GM12892 (cell line): ENCODE results near the gene EGLN1.
"Not testable (repeated sequence)": the region's sequence is repeated elsewhere in the genome, so short reads cannot be mapped to it uniquely, and the experiment has no call there.

ENCODE experiments used
- DNase-seq: peaks from one replicate; pipeline ENCODE4 v3.0.0; 2011; ENCODE audit not compliant: insufficient read length
- FAIRE-seq: peaks from 2 replicates; lab custom pipeline; 2011; peaks lifted over from hg19 to GRCh38; lab: Jason Lieb, UNC
- POLR2A ChIP-seq: IDR thresholded peaks from 2 replicates; pipeline ENCODE4 v1.6.1; 2011; ENCODE audit warnings: low read depth, low read length, control low read depth
- POLR2AphosphoS5 ChIP-seq: IDR thresholded peaks from 2 replicates; pipeline ENCODE4 v1.6.1; 2011; ENCODE audit warnings: low read depth, low read length, control low read depth
- TAF1 ChIP-seq: IDR thresholded peaks from 2 replicates; pipeline ENCODE4 v1.6.1; 2011; ENCODE audit warnings: low read depth, mild to moderate bottlenecking, control low read depth, low read length, borderline replicate concordance

The EGLN1 gene

DNA sequence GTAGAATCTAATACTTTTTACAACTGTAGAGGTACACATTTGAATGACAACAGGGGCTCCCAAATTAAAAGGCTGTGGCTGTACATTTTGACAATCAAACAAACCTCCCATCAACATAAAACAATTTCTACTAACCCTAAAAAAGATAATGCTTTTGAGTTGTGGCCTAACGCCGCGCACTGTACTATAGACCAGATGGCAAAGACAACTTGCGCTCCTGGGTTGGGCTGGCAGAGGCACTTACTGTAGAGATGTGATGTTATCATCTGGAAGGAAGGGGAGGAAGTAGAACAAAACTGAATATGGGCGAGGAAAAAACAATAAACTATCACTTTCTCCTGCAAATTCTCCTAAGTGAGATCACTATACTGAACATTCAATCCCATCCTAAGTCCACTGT lies 57.9 kb downstream of the EGLN1 start:
- TF ChIP-seq POLR2A, result no peak
- TF ChIP-seq POLR2AphosphoS5, result no peak
- TF ChIP-seq TAF1, result no peak
- no peak for FAIRE-seq
- DNase-seq, result no peak

DNA sequence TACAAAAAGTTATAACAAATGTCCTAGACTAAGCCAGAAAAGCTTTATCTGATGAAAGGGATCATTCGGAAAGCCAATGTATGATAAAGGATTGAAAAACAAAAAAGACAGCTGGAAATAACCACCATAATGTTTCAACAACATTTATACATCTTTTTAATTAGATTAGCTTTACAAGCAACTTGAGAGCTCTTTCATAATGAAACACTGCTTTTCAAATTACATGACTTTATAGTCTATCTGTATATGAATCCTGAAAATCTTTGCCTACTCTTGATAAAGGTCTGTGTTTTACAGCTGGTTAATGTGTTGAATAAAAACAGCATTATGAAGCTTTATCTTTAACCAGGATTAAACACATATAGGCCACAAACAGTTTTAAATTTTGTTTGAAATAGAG lies 58.5 kb downstream of the EGLN1 start:
- no peak for FAIRE-seq
- DNase-seq, result no peak
- TF ChIP-seq POLR2A (no peak), POLR2AphosphoS5 (no peak), TAF1 (no peak)

DNA sequence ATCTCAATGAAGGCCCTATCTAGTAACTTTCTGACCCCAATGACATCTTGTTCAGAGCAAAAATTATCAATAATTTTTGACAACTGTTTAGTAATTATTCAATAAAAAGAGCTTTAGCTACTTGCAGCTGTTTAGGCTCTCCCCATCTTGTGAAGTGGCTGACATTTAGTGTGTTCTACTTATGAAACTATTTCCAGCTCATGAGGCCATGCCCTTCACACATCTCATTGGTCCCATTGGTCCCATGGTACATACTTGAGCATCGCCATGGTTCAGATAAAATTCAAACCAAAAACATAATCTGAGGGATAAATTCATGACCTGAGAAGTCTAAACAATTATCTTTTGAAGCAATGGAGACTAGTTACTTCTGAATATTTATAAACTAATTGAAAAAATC lies 59.8 kb downstream of the EGLN1 start:
- DNase-seq, result no peak
- no peak for TF ChIP-seq POLR2A
- TF ChIP-seq POLR2AphosphoS5, result no peak
- no peak for TF ChIP-seq TAF1
- FAIRE-seq, result no peak

DNA sequence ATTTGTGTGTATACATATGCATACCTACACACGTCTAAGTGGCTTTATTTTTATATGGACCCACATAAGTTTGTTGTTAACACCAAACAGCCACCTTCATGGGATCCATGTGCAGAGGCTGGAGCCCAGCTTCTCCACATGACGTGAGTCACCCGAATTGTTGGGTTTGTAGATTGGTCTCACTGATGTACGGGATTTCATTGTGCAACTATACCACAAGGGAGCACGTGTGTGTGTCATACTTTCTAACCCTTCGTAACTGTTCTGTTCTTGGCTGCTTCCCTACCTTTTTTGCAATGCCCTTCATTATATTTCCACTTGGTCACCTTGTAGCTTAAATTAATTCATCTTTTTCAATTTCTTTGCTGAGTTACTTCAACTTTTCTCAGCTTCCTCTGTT lies 63.0 kb downstream of the EGLN1 start:
- no peak for FAIRE-seq
- no peak for DNase-seq
- TF ChIP-seq POLR2AphosphoS5, result peak; percentile 37; the same call in 1 of the 2 replicates
- no peak for TF ChIP-seq TAF1

DNA sequence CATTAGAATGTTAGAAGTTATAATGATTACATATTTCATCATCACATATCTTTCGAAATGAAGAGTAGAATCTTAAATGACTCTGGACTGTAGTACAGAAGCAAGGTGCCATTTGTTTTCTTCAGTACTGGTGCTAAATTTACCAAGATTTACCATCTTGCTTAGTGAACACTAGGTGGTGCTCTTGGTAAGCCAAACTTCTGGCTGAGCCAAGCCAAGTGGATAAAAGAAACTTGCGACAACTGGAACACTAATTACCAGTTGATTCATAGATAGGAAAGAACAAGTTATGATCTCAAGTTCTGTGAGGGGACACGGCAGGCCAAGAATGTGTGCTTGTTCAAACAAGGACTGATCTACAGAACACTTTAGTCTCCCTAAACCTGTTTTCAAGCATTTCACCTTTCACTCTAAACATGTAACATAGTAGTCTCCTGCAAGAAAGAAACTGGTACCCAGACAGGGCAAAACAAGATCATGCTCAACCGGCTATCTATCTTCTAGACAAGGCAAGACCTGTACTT lies 64.2 kb downstream of the EGLN1 start:
- FAIRE-seq (peak; percentile 91), DNase-seq (peak; percentile 20)
- no peak for TF ChIP-seq POLR2AphosphoS5
- no peak for TF ChIP-seq POLR2A
- TF ChIP-seq TAF1, result no peak

DNA sequence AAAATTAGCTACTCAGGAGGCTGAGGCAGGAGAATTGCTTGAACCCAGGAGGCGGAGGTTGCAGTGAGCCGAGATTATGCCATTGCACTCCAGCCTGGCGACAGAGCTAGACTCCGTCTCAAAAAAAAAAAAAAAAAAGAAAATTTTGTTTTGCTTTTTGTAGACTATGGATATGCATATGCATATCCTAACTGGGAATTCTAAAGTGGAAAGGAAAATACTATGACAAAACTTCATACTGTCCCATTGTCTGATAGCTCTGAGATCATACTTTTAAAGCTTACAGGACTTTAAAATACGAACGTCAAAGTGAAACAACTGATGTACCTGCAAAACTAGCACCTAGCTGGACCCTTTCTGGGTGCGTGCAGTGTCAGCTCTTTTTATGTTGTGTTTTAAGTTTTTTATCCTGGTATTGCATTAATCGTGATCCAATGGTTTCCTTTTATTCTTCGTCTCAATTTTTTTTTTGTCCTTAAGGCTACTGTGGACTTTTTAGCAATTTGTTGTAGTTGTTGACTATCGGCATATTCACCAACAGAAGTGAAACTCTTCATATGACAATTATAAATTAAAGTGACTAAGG lies 64.8 kb downstream of the EGLN1 start:
- FAIRE-seq, result no peak
- no peak for TF ChIP-seq POLR2AphosphoS5
- no peak for TF ChIP-seq POLR2A
- TF ChIP-seq TAF1, result no peak
- no peak for DNase-seq

DNA sequence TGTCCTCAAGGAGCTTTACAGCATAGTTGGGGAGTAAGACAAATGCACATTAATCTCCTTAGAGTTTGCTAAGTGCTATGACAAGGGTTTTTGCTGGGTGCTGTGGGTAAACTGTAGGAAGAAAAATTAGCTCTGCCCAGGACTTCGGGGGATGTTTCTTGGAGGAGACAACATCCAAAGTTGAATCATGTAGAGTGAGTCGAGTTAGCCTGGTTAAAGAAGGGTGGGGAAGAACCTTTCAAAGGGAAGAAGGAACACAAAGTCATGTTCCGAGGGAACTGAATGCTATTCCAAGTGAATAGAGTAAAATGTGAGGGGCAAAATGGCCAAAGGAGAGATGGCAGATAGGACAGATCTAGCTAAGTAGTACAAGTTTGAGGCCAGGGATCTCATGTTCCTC lies 66.9 kb downstream of the EGLN1 start:
- TF ChIP-seq POLR2A, result no peak
- TF ChIP-seq TAF1, result no peak
- TF ChIP-seq POLR2AphosphoS5, result no peak
- DNase-seq, result no peak
- FAIRE-seq, result no peak

DNA sequence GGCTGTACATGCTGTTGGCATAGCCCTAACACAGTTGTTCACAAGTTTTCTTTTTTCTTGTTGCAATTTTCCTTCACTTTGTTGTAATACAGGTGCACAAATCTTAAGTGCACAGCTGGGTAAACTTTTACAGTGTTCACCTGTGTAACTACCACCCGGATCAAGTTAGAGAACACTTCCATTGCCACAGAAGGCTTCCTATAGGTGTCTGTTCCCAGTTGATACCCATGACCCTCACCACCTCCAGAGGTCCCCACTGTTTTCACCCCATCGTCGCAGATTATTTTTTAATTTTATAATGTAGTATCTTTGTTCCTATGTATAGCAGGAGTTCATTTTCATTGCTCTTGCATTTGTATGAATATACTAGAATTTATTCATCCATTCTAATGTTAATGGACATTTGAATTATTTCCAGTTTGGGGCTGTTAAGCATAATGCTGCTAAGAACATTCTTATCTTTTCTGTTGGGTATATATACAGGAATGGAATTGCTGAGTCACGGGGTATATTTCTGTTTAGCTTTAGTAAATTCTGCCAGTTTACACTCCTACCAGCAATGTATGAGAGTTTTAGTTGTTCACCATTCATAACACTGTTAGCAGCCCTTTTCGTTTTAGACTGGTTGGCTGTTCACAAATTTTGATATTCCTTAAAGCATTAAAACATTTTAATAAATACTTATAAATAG lies 67.6 kb downstream of the EGLN1 start:
- TF ChIP-seq POLR2A (no peak), POLR2AphosphoS5 (no peak), TAF1 (no peak)
- DNase-seq (no peak), FAIRE-seq (no peak)

DNA sequence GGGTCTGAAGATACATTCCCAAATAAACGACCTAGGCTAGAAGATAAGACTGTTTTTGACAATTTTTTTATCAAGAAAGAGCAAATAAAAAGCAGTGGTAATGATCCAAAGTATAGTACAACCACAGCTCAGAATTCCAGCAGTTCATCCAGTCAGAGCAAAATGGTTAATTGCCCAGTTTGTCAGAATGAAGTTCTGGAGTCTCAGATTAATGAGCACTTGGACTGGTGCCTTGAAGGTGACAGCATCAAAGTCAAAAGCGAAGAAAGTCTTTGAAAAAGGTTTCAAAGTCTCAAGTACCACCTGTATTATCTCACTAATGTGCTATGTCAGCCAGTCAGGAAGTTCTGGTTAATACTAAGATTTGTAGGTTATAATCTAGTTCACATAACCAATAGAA lies 69.0 kb downstream of the EGLN1 start:
- TF ChIP-seq TAF1, result no peak
- no peak for TF ChIP-seq POLR2A
- TF ChIP-seq POLR2AphosphoS5, result no peak
- FAIRE-seq, result no peak
- DNase-seq, result no peak

DNA sequence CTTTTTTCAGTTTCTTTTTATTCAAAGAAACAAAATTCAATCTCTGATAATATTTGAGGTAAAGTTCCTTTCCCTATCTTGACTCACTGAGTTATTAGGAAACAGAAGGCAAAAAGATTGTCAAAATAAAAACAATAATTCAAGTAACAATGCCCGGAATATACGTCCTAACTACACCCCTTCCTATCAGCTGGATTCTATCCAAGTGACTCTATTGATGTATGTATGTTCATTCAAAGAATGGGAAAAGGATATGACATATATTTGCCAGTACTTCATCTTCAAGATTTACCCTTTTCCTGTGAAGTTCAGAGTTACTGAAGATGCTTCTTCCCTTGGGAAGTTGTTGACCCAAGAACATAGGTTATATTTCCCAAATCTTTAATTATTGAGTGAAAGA lies 70.3 kb downstream of the EGLN1 start:
- DNase-seq (no peak), FAIRE-seq (no peak)
- TF ChIP-seq POLR2AphosphoS5 (no peak), TAF1 (no peak), POLR2A (no peak)

DNA sequence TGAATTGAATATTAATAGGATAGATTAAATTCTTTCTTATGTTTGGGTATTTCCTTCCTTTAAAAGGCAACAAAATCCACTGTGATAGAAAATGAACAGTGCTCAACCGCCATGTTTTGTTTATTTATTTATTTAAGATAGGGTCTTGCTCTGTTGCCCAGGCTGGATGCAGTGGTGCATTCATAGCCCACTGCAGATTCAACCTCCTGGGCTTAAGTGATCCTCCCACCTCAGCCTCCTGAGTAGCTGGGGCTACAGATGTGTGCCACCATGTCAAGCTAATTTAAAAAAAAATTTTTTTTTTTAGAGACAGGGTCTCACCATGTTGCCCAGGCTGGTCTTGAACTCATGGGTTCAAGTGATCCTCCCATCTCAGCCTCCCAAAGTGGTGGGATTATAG lies 73.2 kb downstream of the EGLN1 start:
- not testable (repeated sequence) for DNase-seq, FAIRE-seq

DNA sequence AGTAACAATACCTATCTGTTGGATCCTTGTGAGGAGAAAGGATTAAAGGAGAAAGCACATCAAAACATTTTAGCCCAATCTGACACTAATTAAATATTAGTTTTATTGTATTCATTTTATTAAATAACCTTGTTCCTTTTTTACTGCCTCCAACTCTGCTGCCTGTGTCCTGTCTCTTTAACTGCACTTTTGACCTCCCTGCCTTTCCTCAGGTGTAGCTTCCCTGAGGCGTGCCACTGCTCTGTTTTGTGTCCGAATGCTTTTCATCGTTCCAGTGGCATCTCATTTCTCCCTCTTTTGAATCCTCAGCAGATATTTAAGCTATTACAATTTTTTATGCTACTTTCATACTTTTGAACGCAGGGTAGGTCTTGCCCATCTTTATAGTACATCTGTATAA lies 73.6 kb downstream of the EGLN1 start:
- no peak for FAIRE-seq
- DNase-seq, result no peak

DNA sequence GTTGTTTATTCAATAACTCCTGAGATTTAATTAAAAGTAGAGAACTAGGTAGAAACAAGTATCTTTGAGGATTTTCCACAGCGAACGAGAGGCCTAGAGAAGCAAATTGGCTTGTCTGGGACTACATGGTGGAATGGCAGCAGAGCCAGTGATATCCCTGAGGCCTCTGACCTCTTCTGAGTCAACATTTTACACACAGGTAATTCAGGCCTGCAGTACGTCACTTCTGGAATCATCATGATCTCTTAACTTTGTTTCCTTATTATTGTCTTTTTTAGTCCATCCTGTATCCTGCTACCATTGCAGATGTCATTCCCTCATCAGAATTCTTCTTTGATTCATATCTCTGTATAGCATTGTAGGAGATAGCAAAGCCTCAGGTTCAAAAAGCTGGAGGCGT lies 74.1 kb downstream of the EGLN1 start:
- no peak for DNase-seq
- FAIRE-seq, result no peak
- no peak for TF ChIP-seq TAF1
- no peak for TF ChIP-seq POLR2AphosphoS5
- TF ChIP-seq POLR2A, result no peak

More for the DNA sequence above, 73.6 kb downstream of the EGLN1 start:
- TF ChIP-seq TAF1, result no peak
- no peak for TF ChIP-seq POLR2AphosphoS5
- TF ChIP-seq POLR2A, result no peak
